Spinal cord (tissue), 10 donors: ENCODE results near the gene CDKN2B-AS1. TPM values are rescaled to one million over a fixed set of nuclear protein-coding genes. Genes with fewer than 3 reads are reported as not detected.

Source experiments
- DNase-seq, 6 donors: peaks; one replicate each; pipeline versions ENCODE4 v3.0.0 to v3.0.0-alpha.2; 2013 to 2015; ENCODE audit warnings: low spot score in 6 of 6, low read depth in 4 of 6
- H3K27ac ChIP-seq: one replicate; pipeline ENCODE4 v1.5.1; 2013; ENCODE audit warnings: low read depth, low read length, control low read depth
- H3K27me3 ChIP-seq: one replicate; pipeline ENCODE4 v1.6.1; 2013; ENCODE audit warnings: low read length; ENCODE audit not compliant: control insufficient read depth, insufficient read depth
- H3K36me3 ChIP-seq: one replicate; pipeline ENCODE4 v1.6.1; 2013; ENCODE audit warnings: low read length; ENCODE audit not compliant: control insufficient read depth, insufficient read depth
- H3K4me1 ChIP-seq: one replicate; pipeline ENCODE4 v1.6.1; 2013; ENCODE audit warnings: low read length; ENCODE audit not compliant: control insufficient read depth, insufficient read depth
- H3K4me3 ChIP-seq: one replicate; pipeline ENCODE4 v1.5.1; 2013; ENCODE audit warnings: low read depth, low read length, control low read depth
- H3K9me3 ChIP-seq: one replicate; pipeline ENCODE4 v1.6.1; 2013; ENCODE audit warnings: low read length; ENCODE audit not compliant: control insufficient read depth, insufficient read depth
- WGBS: methylation state at CpG from one replicate; pipeline ENCODE4 v1.1.5; 2013; ENCODE audit warnings: missing lambda C conversion rate; ENCODE audit not compliant: insufficient coverage; 5-methylcytosine and 5-hydroxymethylcytosine counted together
- polyA plus RNA-seq, 2 donors: library from polyadenylated mRNA; unstranded; fragments of 120-200 nt; gene quantifications; one replicate each; pipeline ENCODE4 v1.2.1, GENCODE V29; 2013; ENCODE audit not compliant: insufficient read length in 2 of 2
- total RNA-seq, 2 donors: library from RNA; depleted of rRNA in 1 of 2; stranded (reverse); fragments of 120-200 nt in 1 of 2; fragments of >200 nt in 1 of 2; gene quantifications; one replicate each; pipeline versions ENCODE4 v1.2.3 to v1.2.4, GENCODE V29; 2013 to 2014
- donor health status: healthy.

CDKN2B-AS1 gene
- total and polyA plus RNA-seq, 4 donors: 0.29 to 0.55 (median 0.50) TPM

DNA sequence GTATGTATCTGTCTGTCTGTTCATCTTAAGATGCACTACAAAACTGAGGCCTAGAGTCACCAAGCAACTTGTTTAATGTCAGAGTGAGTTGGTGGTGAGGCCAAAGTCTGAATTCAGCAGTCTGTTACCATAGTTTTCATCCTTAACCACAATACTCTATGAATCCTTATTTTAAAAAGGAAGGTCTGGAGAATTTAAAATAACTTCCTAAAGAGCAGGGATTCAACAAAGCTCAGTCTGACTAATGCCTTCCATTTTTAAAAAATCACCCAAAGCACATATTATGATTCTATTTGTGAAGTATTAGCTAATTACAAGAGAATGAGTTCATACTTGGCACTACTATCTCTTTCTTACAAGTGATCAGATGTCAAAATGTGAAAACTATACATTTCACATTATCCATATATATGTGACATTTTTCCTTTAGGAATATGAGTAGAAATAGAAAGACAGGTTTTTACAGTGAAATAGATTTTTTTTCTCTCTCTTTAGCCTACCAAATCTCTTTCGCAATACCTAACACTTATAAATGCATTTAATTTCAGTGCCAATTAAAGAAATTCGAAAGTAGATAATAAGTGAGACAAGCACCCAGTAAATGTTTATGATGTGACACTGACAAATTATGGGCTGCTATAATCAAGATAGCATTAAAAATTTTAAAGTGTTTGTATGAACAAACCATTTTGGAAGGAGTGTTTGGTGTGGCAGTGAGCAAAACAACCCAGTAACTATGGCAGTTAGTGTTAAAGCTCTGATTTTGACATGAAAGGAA is 116.8 kb downstream of the CDKN2B-AS1 start:
- H3K4me3 ChIP-seq: no peak overlapping the region
- no peak for DNase-seq
- H3K27ac ChIP-seq: no peak overlapping the region
- no CpG with 5 or more reads among the region's 2 CpGs for WGBS
- H3K9me3 ChIP-seq: no peaks in the 10 kb centered on the region
- H3K27me3 ChIP-seq: no peaks in the 10 kb centered on the region
- H3K36me3 ChIP-seq: no peaks in the 10 kb centered on the region
- H3K4me1 ChIP-seq: no peaks in the 10 kb centered on the region

DNA sequence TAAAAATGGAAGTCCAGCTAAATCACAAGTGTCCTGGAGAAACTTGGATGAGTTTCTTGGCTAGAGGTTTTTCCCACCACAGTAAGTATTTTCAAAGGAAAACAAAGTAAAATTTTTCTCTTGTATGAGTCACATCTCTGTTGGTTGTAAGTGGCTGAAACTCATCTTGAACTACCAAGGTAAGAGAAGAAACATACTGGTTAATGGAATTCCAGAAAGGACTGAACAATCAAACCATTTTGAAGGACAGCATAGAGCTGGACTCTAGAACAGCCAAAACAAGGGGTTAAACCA is 117.3 kb downstream of the CDKN2B-AS1 start:
- DNase-seq: no peak
- Histone ChIP-seq H3K36me3 (no peaks in the 10 kb centered on the region), H3K4me3 (no peak overlapping the region), H3K4me1 (no peaks in the 10 kb centered on the region), H3K9me3 (no peaks in the 10 kb centered on the region), H3K27me3 (no peaks in the 10 kb centered on the region), H3K27ac (no peak overlapping the region)

DNA sequence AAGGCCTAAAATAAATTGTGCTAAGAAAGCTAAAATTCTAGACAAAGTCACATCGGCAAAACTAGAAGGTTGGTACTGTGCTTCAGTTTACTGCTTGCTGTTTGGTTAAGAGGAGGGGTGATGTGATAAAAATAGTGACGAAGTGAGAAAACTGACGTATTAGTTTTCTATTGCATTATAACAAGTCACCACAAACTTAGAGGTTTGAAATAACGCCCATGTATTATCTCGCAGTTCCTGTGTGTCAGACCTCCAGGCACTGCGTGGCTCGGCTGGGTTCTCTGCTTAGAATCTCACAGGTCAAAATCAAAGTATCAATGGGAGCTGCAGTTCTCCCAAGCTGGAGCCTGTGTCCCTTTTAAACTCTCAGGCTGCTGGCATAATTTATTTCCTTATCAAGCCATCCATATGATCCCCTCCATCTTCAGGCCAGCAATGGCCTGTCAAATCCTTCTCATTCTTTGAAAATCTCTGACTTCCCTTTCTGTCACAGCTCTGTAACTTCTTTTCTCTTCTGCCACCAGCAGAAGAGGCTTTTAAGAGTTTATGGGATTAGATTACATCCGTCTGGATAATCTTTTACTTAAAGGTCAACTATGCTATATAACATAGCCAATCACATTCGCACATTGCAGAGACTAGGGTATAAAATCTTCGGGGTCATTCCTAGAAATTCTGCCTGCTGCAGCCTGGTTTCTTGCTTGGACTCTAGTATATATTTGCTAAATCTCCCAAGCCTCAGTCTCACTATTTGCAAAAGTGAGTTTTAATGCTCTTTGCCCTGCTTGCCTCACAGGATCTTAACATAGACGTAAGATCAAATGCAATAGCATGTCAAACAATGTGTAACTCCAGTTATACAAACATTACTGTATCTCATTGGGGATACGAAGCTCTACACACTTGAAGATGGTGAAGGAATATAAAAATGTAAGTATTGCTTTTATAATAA is 118.6 kb downstream of the CDKN2B-AS1 start:
- no peak for DNase-seq
- Histone ChIP-seq H3K27me3 (no peaks in the 10 kb centered on the region), H3K27ac (no peak overlapping the region), H3K4me3 (no peak overlapping the region), H3K9me3 (no peaks in the 10 kb centered on the region), H3K36me3 (no peaks in the 10 kb centered on the region), H3K4me1 (peaks cover 3% of the 10 kb centered on the region)
- WGBS: 72% methylated on average over 6 of the region's 12 CpGs

DNA sequence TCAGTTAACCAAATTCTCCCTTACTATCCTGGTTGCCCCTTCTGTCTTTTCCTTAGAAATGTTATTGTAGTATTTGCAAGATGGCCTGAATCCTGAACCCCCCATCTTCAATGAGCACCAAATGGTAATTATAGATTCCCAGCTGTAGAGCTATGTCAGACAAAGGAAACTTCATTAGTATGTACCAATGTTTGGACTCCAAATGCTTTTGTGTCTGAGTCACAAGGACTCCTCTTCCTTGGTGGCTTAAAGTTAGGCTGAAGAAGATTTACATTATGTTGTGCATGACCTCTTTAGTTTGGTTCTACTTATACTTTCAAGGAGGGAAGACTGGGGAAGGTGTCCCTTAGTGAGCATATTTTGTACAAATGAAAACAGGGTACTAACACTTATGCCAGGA is 120.4 kb downstream of the CDKN2B-AS1 start:
- no peak overlapping the region for H3K4me3 ChIP-seq
- H3K27ac ChIP-seq: no peak overlapping the region
- H3K4me1 ChIP-seq: peaks cover 3% of the 10 kb centered on the region
- no peaks in the 10 kb centered on the region for H3K27me3 ChIP-seq
- no peak for DNase-seq
- H3K9me3 ChIP-seq: no peaks in the 10 kb centered on the region
- no peaks in the 10 kb centered on the region for H3K36me3 ChIP-seq

DNA sequence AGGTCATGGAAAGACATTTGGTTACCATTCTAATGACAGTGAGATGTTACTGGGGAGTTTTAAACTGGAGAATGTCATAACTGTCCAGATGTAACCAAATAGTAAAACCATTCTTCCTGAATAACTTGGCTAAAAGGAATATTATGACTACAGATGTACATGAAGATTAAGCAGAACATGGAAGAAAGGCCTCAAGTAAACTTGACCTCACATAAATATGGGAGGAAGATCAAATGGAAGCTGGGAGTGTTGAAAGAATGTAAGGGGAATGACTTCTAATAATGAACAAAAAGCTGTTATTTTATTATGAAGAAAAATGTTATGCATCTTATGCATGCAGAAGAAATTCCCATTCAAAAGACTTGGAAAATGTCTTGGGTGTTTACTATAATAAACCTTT is 122.2 kb downstream of the CDKN2B-AS1 start:
- H3K4me3 ChIP-seq: no peak overlapping the region
- DNase-seq: no peak
- H3K36me3 ChIP-seq: no peaks in the 10 kb centered on the region
- peaks cover 3% of the 10 kb centered on the region for H3K4me1 ChIP-seq
- no peaks in the 10 kb centered on the region for H3K27me3 ChIP-seq
- H3K9me3 ChIP-seq: no peaks in the 10 kb centered on the region
- H3K27ac ChIP-seq: no peak overlapping the region

DNA sequence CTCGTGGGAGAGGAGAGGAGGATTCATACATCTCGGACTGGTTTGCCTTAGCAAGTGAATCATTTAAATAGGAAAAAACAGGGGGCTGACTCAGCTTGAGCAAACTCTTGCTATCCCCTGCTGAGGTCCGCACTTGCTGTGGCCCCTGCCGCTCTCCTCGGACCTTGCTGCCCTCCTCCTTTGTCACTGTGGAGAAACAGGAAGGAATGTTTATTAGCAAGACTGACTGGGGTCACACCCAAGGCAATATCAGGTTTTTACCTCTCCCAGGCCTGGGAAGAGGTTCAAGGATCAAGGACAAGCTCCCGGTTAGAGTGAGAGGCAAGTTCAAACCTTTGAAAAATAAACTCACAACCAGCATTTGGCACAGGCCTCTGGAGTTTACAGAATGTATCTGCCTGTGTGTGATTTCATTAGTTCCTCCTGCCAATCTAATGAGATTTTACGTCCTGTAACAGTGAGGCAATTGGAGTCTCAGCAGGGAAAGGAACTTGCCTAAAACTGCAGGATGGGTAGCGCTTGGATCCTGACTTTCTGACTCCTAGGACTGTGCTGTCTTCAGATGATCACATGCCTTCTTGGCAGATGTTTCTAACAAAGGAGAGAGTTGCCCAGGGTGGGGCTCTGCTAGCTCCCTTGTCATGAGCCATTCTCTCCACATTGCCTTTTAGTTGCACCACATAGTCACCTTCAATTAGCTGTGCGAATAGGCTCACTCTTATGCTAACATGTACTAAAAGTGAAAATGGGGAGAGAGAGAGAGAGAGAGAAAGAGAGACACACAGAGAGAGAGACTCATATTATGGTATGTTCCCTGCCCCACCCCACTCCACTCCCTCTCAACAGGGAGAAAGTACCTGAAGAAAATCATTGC is 123.2 kb downstream of the CDKN2B-AS1 start:
- peak in 2 of 6 donors; percentile 19 to 24 for DNase-seq
- H3K36me3 ChIP-seq: no peaks in the 10 kb centered on the region
- WGBS: 12% methylated on average over 5 of the region's 9 CpGs
- H3K4me1 ChIP-seq: peaks cover 3% of the 10 kb centered on the region
- H3K9me3 ChIP-seq: no peaks in the 10 kb centered on the region
- H3K27me3 ChIP-seq: no peaks in the 10 kb centered on the region
- H3K27ac ChIP-seq: no peak overlapping the region
- H3K4me3 ChIP-seq: no peak overlapping the region

DNA sequence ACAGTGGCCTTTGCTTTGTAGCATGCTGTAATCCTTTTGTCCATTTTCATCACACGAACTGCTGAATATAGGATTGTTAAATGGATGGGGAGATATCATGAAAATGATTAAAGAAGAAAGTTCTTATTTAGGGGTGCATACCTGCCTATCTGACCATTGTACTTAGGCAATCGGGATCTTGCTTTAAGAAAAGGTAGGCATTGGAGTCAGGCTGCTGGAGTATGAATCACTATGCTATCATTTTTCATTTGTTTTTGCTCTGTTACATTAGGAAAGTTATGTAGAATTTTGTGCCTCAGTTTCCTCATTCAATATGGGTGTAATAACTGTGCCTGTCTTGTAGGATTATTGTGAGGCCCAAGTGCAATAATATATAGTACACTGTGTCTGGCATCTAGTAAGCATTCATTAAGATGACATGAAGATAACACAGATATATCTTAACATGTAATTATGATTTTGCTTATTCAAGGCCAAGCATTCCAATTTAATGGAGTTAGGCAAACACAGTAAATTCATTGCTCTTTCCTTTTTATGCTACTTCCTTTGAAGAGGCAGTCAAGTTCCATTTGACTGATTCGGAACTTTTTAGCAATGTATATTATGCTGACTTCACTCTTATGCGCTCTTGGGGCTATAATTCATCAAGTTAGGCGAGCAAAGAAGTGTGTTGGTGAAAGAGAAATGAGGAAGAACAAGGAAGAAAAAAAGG is 124.4 kb downstream of the CDKN2B-AS1 start:
- H3K9me3 ChIP-seq: no peaks in the 10 kb centered on the region
- H3K27me3 ChIP-seq: no peaks in the 10 kb centered on the region
- DNase-seq: no peak
- 83% methylated on average over 1 of the region's 5 CpGs for WGBS
- H3K4me1 ChIP-seq: peaks cover 3% of the 10 kb centered on the region
- H3K4me3 ChIP-seq: no peak overlapping the region
- H3K36me3 ChIP-seq: no peaks in the 10 kb centered on the region
- no peak overlapping the region for H3K27ac ChIP-seq

DNA sequence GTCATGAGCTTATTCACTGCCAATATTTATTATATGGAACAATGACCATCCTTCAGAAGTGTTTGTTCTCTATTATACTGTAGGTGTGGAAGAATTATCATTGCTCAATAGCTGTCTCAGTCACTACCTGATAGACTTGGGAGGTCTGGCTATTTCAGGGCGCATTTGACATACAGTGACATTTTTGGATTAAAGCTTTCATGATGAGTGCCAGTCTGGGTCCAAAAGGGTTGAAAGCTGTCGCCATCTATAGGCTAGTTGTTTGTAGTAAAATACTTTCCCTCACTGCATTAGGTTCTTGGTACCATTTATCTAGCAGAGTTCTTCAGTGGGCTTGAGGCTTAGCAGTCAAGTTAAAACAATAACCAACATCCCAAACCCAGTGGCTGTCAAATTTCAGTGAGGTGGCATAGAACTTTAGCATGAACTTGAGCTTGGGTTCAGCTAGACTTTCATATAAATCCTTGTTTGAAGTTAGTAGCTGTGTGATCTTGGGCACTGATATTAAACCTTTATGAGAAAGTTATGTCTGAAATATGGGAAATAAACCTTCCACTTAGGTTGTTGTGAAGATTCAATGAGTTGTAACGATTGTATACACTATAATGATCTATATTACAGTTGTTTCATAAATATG is 125.0 kb downstream of the CDKN2B-AS1 start:
- no peaks in the 10 kb centered on the region for H3K9me3 ChIP-seq
- H3K27me3 ChIP-seq: no peaks in the 10 kb centered on the region
- H3K36me3 ChIP-seq: no peaks in the 10 kb centered on the region
- H3K27ac ChIP-seq: no peak overlapping the region
- no CpG with 5 or more reads among the region's 3 CpGs for WGBS
- DNase-seq: peak in 1 of 6 donors; percentile 17
- H3K4me3 ChIP-seq: no peak overlapping the region
- H3K4me1 ChIP-seq: peaks cover 3% of the 10 kb centered on the region

DNA sequence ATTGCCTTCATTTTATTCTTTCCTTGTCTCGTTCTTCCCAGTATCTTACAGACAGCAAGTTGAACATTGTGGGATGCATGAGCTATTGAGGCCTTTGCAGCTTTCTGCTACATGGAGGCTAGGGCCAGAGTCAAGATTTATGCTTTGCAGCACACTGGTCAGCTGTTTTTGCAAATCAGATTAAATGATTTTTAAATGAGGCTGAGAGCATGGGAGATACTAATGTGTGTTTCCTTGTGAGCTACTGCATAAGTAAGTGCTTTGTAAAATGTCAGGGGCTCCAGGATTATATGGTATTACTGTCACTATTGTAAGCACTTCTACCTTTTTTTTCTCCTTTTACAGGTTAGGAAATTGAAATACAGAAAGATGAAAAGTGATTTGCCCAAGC is 125.6 kb downstream of the CDKN2B-AS1 start:
- Histone ChIP-seq H3K27ac (no peak overlapping the region), H3K4me3 (no peak overlapping the region), H3K4me1 (peaks cover 3% of the 10 kb centered on the region), H3K9me3 (no peaks in the 10 kb centered on the region), H3K27me3 (no peaks in the 10 kb centered on the region), H3K36me3 (no peaks in the 10 kb centered on the region)
- WGBS: no CpG with 5 or more reads among the region's 1 CpG
- no peak for DNase-seq
